Measurements from ENCODE around the gene SYNM.
A peak's percentile ranks its signal among the peaks of the same experiment; 100 is the strongest.

SYNM gene

GRCh38 chr15:99167640-99168039 lies 62.8 kb downstream of the SYNM start:
- peak; percentile 56 for DNase-seq (ENCODE audit: low spot score)

DNA sequence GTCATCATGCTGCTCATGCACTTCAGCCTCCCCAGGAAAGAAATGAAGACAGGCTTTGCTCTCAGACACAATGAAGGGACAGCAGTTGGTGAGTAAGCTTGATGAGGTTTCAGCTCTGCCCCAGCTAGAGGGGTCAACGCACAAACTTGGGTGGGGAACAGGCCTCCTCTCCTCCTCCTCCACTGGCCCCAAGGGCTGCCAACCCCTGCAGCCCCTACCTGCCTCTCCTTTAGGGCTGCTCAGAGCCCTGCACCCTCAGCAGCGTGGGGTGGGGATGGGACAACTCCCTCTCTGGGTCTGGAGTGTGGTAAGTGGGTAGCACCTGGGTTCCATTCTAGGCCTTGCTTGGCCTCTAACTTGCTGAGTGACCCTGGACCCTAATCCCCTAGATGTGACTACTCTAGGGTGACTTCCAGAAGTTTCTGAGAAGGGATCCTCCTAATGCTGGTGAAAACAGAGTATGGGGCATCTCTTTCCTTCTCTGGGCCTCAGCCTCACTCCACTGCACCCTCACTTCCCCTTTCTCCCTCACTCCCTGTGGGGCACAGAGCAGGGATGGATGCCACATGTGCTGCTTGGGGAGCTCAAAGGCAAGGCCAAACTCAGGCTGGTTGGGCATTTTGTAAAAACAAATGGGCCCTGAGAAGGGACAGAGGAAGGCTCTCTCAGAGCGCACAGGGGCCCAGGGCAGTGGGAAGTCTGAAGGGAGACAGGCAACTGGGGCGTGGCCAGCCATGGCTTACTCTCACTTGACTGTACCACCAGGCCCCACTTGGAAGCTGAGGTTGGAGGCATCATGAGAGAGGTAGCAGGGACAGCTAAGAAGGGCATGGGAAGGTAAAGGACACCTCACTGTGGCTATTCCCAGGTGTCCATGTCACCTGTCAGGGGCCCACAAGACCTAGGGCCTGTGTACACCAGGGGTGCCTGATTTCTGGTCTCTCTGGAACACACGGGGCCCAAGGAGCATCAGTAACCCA lies 64.0 kb downstream of the SYNM start:
- DNase-seq (ENCODE audit: low spot score), result no peak

DNA sequence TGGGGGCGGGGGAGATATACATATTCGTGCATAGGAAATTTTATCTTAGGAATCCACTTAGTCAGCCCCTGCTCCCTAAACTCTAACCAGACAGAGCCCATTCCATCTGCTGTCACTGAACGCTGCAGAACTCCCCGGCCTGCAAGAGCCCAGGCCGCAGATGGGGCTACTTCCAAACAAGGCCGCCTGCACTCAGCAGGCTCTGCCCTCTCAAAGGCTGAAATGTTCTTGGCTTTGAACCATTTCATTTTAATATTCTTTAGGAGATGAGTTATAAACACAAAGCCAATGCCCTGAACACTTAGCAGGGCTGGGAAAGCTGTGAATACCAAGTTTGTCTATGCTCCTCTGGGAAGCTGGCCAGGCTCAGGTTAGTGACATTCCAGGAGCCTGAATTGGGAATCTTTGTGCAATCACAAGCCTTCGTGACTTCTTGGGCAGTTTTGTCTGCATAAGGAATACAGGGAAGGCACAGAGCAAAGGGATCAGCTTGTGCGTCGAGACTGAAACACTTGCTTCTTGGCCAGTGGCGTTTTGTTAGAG lies 65.0 kb downstream of the SYNM start:
- DNase-seq (ENCODE audit: low spot score), result no peak

- no peak for DNase-seq (ENCODE audit: low spot score)
These were observed 65.7 kb downstream of the SYNM start for GRCh38 chr15:99170476-99171065.

DNA sequence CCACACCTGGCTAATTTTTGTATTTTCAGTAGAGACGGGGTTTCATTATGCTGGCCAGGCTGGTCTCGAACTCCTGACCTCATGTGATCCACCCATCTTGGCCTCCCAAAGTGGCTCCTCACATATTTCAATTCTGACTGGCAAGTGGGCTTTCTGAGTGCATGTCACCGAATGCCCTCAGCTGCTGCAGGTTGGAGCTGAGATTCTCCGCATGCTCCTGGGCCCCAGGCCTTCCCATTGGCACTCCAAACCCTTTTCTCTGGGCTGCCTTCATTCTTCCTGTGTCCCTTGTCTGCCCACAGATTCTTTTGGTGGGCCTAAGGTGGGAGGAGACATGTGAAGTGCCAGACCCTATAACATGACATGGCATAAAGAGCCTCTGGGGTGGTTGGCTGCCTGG lies 67.3 kb downstream of the SYNM start:
- no peak for DNase-seq (ENCODE audit: low spot score)

DNA sequence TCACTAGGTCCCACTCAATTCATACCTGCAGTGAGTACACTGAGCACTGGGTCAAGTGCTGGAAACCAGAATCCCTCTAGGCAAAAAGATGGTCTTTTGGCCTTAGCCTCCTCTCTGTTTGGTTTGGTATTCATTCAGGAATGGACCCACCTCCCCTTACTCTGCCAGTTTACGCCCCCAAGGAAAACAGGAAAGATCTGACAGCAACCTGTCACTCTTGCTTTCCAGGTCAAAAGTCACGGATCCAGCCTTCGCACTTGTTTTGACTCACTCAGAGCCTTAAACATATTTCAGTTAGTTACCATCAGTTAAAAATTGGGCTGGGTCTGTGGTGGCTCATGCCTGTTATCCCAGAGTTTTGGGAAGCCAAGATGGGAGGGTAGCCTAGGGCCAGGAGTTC lies 68.1 kb downstream of the SYNM start:
- no peak for DNase-seq (ENCODE audit: low spot score)

- no peak for DNase-seq (ENCODE audit: low spot score)
These were observed 69.9 kb downstream of the SYNM start for GRCh38 chr15:99174567-99175395.

DNA sequence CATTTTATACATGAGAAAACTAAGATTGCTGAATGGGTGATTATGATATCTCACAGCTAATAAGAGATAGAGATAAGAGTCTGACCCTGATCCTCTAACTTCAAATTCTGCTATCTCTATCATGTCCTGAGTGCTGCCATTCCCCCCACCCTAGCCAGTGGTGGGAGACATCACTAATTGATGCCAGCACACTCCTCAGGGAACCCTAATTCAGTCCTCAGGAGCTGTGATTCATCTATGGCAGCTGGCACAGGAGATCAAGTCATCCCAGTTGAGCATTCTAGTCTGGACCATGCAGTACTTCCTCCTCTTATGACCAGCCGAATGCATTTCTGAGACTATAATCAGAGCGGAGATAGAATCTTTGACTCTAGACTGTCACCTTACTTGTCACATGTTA lies 71.9 kb downstream of the SYNM start:
- DNase-seq (ENCODE audit: low spot score), result no peak

DNA sequence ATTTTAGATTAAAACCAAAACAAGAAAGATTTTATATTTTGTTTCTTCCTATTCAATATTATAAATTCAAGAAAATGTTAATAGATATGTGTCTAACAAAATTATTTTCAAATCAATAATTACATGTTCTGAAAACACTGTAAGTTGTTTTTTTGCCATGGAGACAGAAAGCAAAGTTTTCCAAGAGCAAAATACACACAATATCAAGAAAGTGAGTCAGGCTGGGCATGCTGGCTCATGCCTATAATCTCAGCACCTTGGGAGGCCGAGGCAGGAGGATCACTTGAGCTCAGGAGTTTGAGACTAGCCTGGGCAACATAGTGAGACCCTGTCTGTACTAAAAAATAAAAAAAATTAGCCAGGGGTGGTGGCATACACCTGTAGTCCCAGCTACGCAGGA lies 72.8 kb downstream of the SYNM start:
- no peak for DNase-seq (ENCODE audit: low spot score)

DNA sequence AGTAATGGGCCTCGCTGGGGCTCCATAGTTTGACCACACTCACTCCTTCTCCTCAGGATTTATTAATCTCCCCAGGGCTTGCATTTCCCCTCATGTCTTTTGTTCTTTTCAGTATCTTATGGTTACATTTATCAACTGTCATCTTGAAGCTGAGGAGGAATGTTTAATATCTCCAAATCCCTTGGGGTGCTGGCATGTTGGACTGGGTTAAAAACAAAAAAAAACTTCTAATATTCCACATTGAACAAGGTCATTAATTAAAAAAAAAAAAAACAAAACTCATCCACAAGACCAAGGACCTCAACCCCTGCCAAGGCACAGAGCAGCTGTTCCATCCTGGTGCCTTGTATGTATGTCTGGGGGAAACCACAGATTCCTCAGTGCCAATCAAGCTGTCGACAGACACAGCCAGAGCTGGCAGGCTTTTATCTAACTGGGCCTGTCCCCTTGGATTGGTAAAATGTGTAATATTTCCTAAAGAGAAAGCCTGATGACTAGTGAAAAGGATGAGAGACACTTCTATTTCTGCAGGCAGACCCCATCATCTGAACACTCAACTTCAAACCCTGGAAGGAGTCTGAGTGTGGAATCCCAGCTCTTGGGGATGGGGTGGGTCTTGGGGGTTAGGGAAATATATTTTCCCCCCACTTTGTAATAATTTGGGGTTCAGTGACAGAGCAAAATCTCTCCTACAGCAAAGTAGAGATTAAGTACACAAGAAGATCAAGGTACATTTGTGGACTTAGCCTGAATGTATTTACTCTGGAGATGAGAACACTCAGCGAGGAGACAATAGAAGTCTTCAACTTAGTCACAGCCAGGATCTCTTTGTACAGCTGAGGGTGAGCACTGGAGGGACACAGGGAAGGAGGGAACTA lies 75.4 kb downstream of the SYNM start:
- DNase-seq (ENCODE audit: low spot score), result no peak

DNA sequence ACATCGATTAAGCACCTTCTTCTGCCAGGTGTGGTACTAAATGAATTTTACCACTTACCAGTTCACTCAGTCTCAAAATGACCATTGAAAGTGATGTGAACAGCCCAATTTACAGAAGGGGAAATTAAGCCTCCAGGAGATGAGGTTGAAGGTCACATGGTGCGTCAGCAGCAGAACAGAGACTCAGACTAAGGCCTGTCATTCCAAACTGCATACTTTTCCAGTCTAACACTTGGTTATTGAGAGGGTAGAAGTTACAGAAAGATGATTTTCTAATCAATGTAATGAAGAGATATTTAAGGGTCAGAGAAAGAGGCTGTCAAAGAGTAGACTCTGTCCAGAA lies 76.1 kb downstream of the SYNM start:
- DNase-seq (ENCODE audit: low spot score), result no peak

DNA sequence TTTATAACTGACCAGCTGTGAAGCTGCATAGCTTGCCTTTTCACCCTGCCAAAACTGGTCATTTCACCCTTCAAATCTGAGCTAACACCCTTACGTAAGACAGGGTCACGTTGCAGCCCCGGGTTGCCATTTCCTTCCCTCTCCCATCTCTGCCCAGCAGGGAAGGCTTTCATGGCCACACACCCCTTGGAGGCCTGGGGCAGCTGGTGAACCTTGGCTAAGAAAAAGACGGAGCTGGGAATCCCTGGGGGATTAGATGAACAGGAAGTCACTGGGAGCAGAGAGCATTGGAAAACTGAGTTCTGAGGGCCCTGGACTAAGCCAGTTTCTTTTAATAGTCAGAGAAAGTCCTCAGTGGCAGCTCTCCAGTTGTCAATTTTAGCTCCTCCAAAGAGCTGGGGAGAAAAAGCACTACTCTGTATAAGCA lies 76.7 kb downstream of the SYNM start:
- peak; percentile 45 for DNase-seq (ENCODE audit: low spot score)

GRCh38 chr15:99182791-99183190 lies 77.9 kb downstream of the SYNM start:
- no peak for DNase-seq (ENCODE audit: low spot score)

Data from COLO829 (cell line).